HT-29 (cell line): ENCODE data around the gene TMEM154. TPM values are rescaled to one million over a fixed set of nuclear protein-coding genes. Genes with fewer than 3 reads are reported as not detected.
A peak's percentile ranks its signal among the peaks of the same experiment; 100 is the strongest.

Experiments used
- DNase-seq: peaks from one replicate; pipeline ENCODE4 v3.0.0-alpha.2; 2015; ENCODE audit warnings: low spot score
- total RNA-seq: library from RNA; depleted of rRNA; stranded (reverse); fragments of >200 nt; shearing (Covaris generic); gene quantifications from 2 replicates; pipeline ENCODE4 v1.2.3, GENCODE V29; 2014

The TMEM154 gene
- total RNA-seq, 1 experiment from 2014 or later, result 0.56 TPM

DNA sequence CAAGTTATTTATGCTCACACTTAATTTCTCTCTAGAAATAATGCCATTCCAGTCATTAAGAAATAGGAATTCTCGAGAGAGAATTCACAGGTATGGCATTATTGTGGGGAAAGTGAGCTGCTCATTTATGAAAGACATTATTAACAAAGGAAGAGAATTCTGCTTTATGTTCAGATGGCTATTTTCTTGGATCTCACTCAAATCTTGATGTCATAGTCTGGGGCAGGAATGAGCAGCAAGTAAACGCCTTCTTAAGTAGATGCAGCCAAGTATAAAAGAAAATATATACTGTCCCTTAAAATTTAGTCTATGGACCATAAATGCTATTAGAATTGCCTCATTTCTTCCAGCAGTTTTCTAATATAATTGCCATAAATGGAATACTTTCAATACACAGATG lies 85.7 kb downstream of the TMEM154 start:
- DNase-seq, result no peak

DNA sequence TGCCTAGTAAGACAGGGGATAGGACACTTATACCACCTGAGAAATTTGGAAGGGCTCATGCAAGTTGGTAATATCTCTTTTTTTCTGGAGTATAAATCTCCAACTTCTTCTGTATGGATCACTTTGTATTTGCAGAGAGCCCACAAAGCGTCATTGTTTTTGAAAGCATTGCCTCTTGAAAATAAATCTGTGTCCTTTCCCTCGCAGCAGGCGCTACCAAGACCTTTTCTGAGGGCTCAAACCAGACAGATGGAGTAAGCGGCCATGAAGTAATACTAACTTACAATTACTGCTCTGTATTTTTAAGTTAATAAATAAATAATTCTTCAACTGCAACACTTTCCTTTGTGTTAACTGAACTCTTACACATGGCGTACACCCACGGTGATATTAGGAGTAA lies 87.9 kb downstream of the TMEM154 start:
- DNase-seq, result no peak

DNA sequence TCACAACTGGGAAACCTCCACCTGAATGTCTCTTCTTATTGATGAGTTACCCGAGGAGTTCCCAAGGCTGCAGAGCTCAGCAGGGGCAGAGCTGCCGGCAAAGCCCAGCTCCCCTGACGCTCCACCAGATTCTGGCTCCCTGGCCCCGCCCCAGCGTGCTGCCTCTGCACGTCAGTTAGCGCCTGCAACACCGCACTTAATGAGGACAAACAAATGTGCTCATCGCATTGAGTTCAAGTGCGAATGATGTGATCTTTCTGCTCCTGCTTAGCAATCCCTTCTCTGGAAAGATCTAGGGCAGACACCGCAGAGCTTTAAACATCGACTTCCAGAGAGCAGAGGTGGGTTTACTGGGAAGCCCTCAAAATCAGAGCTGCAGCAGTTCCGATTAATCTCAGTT lies 88.4 kb downstream of the TMEM154 start:
- DNase-seq, result no peak

DNA sequence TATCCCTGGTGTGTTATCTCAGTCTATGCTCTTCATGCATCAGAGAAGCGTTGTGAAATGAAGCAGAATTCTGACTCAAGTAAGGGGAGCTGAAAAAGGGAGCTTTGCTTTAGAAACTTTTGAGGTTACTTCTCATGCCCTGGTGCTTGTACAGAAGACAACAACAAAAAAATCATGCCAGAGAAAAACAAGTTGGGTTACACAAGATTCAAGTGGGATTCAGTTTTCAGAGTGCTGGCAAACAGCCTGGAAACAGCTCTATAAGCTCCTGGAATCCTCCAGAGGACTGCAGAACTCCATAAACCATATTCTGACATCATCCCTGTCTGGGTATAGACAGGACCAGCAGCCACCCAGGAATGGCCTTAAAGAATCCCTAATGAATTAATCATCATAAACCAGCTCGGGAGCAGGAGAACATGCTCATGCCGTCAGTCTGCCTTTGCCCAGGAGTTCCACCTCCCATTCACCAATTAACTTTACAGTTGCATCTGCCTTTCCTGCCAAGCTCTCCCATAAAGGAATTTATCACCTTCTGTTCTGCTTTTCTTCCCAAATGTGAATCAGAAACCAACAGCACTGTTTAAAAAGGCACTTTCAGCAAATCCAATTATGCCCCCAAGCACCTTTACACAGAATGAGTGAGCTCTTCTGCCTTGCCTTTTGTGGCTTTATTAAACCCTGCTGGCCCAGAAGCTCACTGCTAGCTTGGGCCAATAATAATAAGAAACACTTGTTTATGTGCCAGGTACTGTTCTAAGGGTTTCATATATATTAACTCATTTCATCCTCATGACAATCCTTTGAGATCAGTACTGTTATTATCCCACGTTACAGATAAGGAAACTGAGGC lies 89.4 kb downstream of the TMEM154 start:
- DNase-seq, result no peak

DNA sequence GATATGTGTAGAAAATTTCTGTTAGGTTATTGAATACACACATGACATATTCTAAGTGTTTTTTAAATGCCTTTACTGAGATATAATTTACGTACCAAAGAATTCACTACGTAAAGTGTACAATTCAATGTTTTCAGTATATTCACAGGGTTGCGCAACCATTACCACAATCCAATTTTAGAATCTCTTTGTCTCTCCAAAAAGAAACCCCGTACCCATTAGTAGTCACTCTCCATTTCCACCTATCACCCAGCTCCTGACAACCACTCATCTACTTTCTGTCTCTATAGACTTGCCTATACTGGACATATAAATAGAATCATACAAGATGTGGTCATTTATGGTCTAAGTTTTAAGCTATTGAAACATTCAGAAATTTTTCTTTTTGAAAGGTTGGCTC lies 90.9 kb downstream of the TMEM154 start:
- DNase-seq, result no peak

- no peak for DNase-seq
Observed at GRCh38 chr4:152587127-152587526, 92.7 kb downstream of the TMEM154 start.

DNA sequence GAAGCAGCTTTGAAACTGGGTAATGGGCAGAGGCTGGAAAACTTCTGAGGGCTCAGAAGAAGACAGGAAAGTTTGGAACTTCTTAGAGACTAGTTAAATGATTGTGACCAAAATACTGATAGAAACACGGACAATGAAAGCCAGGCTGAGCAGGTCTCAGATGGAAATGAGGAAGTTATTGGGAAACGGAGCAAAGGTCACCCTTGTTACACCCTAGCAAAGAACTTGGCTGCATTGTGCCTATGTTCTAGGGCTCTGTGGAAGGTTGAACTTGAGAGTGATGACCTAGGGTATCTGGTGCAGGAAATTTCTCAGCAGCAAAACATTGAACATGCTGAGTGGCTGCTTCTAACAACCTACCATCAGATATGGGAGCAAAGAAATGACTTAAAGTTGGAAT lies 93.1 kb downstream of the TMEM154 start:
- no peak for DNase-seq

DNA sequence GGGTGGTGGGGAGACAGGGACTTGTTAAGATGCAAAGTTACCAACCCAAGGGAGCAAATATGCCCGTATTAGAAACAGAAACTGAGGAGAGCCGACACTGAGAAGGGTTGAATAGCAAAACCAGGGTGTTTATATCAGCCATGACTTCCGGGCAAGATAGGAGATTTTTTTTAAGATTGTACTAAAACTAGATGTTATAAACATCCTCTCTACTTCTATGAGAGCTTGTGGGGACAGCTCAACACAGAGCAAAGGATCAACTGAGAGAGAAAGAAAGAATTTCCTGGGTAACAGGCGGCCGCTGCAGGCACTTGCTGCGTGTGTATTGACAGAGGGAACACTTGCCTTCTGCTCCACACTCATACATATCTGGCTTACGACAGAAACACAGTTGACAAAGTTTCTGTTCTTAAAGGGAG lies 94.8 kb downstream of the TMEM154 start:
- DNase-seq, result no peak

DNA sequence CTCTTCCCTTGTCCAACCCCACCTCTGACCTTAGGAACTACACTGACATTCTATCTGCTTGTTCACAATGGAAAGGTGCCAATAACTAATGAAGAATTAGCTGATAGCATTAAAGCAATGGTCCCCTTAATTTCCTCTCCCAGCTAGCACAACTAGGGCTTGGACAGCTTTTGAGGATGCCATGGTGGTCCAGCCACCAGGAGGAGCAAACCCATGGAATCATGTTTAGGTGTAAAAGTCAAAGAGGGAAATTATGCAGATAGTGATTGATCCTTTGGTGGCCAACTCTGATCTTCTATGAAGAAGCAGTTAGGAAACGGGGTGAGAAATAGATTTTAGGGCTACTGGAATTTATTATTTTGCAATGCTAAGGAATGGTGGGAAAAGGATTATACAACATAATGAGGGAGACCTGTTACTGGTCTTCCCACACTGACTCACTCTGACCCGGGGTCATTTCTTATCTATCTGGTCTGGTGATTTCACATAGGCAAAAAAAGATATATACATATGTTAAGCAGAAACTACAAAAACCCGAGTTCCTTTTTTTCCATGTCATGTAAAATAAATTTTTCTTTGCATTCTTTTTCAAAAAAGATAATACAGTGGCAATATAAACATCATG lies 98.1 kb downstream of the TMEM154 start:
- no peak for DNase-seq

DNA sequence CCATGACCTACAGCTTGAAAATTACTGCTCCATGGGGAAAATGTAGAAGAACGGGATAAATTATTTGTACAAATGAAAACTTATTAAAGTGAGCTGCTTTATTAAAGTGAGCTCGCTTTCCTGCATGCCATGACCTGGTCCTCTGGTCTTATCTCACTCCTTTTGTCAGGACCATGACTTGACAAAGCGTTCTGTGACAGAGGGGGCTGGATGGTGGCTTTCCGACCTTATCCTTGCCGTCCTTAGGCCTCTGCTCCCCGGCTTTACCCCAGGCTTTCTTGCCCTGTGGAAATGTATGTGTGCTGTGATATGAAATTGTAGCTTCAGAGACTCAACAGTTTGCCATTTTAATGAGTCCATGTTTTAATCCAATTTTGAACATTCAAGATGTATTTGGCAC lies 99.9 kb downstream of the TMEM154 start:
- no peak for DNase-seq

DNA sequence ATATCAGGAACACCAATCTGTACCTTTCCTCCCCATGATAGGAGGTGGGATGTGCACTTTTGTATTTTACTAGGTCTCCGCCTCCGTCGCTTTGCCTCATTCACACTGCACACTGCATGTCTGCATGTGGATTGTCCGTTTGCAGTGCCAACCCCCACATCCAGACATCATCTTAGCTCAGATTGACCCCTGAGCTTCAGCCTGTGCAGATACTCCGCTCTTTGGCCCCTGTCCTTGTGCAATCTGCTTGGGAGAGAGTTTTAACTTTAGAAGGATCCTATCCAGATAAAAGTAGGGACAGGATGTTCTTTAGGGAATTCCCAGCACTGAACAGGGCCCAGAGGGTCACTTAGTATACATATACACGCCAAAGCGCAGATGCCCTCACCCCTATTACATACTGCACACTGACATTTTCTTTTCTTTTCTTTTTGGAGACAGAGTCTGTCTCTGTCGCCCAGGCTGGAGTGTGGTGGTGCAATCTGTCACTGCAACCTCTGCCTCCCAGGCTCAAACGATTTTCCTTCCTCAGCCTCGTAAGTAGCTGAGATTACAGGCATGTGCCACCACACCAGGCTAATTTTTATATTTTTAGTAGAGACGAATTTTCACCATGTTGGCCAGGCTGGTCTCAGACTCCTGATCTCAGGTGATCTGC lies 100.6 kb downstream of the TMEM154 start:
- no peak for DNase-seq

- DNase-seq, result no peak
Observed at GRCh38 chr4:152578670-152579069, 101.1 kb downstream of the TMEM154 start.

DNA sequence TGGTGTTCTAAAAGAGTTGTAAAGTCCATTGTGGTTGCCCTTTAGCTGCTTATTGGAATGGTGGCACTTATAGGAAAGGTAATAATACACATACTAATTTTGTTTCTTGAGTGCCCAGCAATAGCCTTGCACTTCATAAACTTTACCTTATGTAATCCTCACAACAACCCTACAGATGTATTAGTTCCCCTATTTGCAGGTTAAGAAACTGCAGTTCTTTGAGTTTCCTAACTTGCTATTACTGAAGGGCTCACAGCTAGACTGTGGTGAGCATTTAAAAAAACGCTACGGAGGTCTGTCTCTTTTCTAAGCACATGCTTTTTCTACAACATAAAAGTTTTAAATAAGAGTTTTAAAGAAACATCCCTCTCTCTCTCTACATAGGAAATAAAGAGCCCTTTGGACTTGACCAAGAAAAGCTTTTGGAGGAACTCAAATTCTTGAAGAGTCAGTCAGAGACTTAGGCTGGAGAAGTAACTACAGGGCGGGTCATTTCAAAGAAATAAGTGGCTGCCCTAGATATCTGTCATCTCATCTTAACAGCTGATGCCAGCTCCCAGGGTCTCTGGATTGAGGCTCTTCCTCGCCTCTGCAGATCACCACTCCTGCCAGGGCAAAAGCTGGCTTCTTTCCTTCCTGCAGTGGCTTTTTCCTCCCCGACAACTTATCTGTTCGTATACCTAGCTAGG lies 101.9 kb downstream of the TMEM154 start:
- no peak for DNase-seq

GRCh38 chr4:152575533-152575932 lies 104.3 kb downstream of the TMEM154 start:
- DNase-seq, result no peak

GRCh38 chr4:152573861-152574260 lies 105.9 kb downstream of the TMEM154 start:
- DNase-seq, result no peak

DNA sequence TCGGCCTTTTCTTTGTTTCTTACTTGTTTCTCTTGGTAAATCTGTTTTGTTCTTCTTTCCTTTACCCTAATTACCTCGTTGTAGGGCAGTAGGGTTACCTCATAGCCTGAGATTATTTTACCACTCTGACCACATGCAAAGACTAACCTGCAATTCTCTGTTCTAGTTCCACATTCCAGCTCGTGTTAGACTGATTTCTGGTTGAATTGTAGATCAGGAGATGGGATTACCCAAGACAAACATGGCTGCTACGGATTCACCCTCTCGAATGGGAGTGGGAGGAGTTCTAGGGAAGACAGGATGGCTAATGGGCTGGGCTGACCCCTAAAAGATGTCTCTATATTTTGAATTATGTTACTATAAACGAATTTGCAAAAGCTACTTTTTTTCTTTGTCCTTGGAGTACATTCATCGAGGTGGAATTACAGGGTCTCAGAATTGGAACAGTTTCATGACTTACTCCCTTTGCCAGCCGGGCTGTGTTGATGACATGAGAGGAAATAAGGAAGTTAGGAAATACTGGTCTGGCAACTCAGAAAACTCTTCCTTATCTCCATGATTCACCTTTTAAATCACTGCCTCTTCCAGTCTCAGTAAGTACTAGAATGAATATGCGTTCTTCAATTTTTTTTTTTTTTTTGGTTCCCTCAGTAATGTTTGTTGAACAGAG lies 107.2 kb downstream of the TMEM154 start:
- peak; percentile 65 for DNase-seq

DNA sequence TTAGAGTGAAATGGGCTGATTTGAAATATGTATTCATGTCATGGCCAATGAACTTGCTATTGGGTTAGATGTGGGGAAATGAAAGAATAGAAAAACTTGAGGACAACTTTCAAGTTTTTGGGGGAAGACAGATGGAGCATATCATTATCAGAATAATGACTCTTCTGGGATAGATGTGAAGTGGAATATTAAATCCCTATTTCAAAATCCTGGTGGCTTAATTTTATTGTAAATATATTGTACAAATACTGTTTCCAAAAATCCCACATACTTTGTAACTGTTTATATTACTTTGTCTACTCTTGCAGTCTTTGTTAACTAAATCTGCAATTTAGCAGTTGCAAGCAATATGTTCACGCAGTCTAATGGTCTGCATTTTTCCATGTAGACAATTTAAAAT lies 108.0 kb downstream of the TMEM154 start:
- DNase-seq, result no peak

DNA sequence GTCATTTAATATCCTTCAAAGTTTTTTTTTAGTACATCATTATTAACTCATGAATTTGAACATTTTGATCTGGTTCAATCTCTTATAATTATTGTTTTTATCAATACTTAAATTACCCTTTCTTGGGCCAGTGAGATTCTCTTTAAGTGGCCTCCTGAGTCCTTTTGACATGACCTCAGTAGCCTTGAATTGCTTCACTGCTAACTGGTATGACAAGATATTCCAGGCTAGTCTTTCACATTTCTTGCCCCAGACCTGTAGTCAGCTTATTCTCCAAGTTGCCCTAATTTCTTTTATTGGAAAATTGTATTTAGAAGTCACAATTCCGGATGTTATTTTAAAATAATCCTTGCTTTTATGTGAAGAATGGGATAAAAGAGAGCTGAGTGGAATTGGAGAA lies 108.5 kb downstream of the TMEM154 start:
- DNase-seq, result no peak
